Ascending aorta (tissue), 2 donors: Measurements from ENCODE around the gene FGD6. TPM values are rescaled to one million over a fixed set of nuclear protein-coding genes. Genes with fewer than 3 reads are reported as not detected.

ENCODE experiments used
- DNase-seq, 2 donors: peaks; one replicate each; pipeline ENCODE4 v3.0.0-alpha.2; 2019; ENCODE audit warnings: low spot score in 2 of 2
- H3K27ac ChIP-seq, 2 donors: fragments of 200-600 bp; sonication (generic); one replicate each; pipeline ENCODE4 v1.5.1; 2016 to 2017; ENCODE audit warnings: mild to moderate bottlenecking in 1 of 2
- H3K27me3 ChIP-seq: fragments of 200-600 bp; sonication (generic); one replicate; pipeline ENCODE4 v1.5.1; 2017
- H3K36me3 ChIP-seq, 2 donors: fragments of 200-600 bp; sonication (generic); one replicate each; pipeline ENCODE4 v1.5.1; 2016
- H3K4me1 ChIP-seq, 2 donors: fragments of 200-600 bp; sonication (generic); one replicate each; pipeline ENCODE4 v1.5.1; 2016 to 2017; ENCODE audit warnings: mild to moderate bottlenecking in 1 of 2
- H3K4me3 ChIP-seq, 2 donors: fragments of 200-600 bp; sonication (generic); one replicate each; pipeline ENCODE4 v1.5.1; 2016 to 2017; ENCODE audit warnings: mild to moderate bottlenecking in 1 of 2
- H3K9me3 ChIP-seq, 2 donors: fragments of 200-600 bp; sonication (generic); one replicate each; pipeline ENCODE4 v1.5.1; 2016
- CTCF ChIP-seq, 3 experiments: fragments of 200-600 bp in 2 of 3; fragments of 450-650 bp in 1 of 3; sonication (generic) in 2 of 3; IDR thresholded peaks; one replicate each; pipeline ENCODE4 v1.5.1; 2016 to 2019; ENCODE audit warnings: antibody characterized with exemption in 3 of 3, mild to moderate bottlenecking in 1 of 3, moderate library complexity in 1 of 3
- intact Hi-C: fragments of 100-400 bp; cut with DNase I; formaldehyde crosslinking; loops from one replicate; pipeline ENCODE4 v1.15.1; 2023
- total RNA-seq: library from RNA; depleted of rRNA; stranded (reverse); fragments of >200 nt; gene quantifications from one replicate; pipeline ENCODE4 v1.1.0, GENCODE V29; 2016

The FGD6 gene
- total RNA-seq, 1 donor from 2014 or later: 2.0 TPM

- peaks cover 0 to 11% of the 10 kb centered on the region in 2 donors for H3K4me1 ChIP-seq
- DNase-seq: peak; percentile 68 to 95
- H3K9me3 ChIP-seq: no peaks in the 10 kb centered on the region
- H3K27me3 ChIP-seq: no peaks in the 10 kb centered on the region
- H3K36me3 ChIP-seq: no peaks in the 10 kb centered on the region
- peak within 1 kb of the TSS; percentile 82 to 98 for H3K4me3 ChIP-seq
- H3K27ac ChIP-seq: peak within 1 kb of the TSS; percentile 85 to 86
- TF ChIP-seq CTCF (IDR thresholded peaks at IDR 0.05): no peak
- intact Hi-C loops: loop anchor here (2.0 to 10.0 kb wide), 5 partner anchors 44 to 462 kb away; partner anchors contain the start of genes FGD6, NDUFA12 and VEZT
Measured at GRCh38 chr12:95072900-95073697, 144.2 kb downstream of the FGD6 start, which contains the start of gene NR2C1. NR2C1 (minus strand) TSS chr12:95073618; CDS start chr12:95067384, 6,234 bp downstream.

- no peak for DNase-seq
- H3K27ac ChIP-seq: no peak overlapping the region
- H3K4me3 ChIP-seq: no peak overlapping the region
- H3K27me3 ChIP-seq: no peaks in the 10 kb centered on the region
- intact Hi-C loops: loop anchor here (5.0 to 10.0 kb wide), 2 partner anchors 47 to 464 kb away; no protein-coding TSS in a partner anchor
- peaks cover 0 to 11% of the 10 kb centered on the region in 2 donors for H3K4me1 ChIP-seq
- TF ChIP-seq CTCF (IDR thresholded peaks at IDR 0.05): no peak
- peaks cover 11 to 17% of the 10 kb centered on the region in 2 donors for H3K36me3 ChIP-seq
- H3K9me3 ChIP-seq: no peaks in the 10 kb centered on the region
Measured at GRCh38 chr12:95070378-95070777, 146.9 kb downstream of the FGD6 start.

GRCh38 chr12:95066091-95066855, 151.0 kb downstream of the FGD6 start:
- no peaks in the 10 kb centered on the region for H3K27me3 ChIP-seq
- H3K9me3 ChIP-seq: no peaks in the 10 kb centered on the region
- no peak for TF ChIP-seq CTCF (IDR thresholded peaks at IDR 0.05)
- peaks cover 28 to 46% of the 10 kb centered on the region in 2 donors for H3K36me3 ChIP-seq
- H3K4me3 ChIP-seq: no peak overlapping the region
- H3K4me1 ChIP-seq: no peaks in the 10 kb centered on the region
- DNase-seq: no peak
- intact Hi-C loops: no loop called here
- no peak overlapping the region for H3K27ac ChIP-seq

GRCh38 chr12:95060951-95061350, 156.3 kb downstream of the FGD6 start:
- intact Hi-C loops: no loop called here
- no peaks in the 10 kb centered on the region for H3K27me3 ChIP-seq
- TF ChIP-seq CTCF (IDR thresholded peaks at IDR 0.05): no peak
- H3K9me3 ChIP-seq: no peaks in the 10 kb centered on the region
- no peaks in the 10 kb centered on the region for H3K4me1 ChIP-seq
- DNase-seq: no peak
- no peak overlapping the region for H3K27ac ChIP-seq
- no peak overlapping the region for H3K4me3 ChIP-seq
- H3K36me3 ChIP-seq: peaks cover 59 to 77% of the 10 kb centered on the region in 2 donors

GRCh38 chr12:95059984-95060383, 157.3 kb downstream of the FGD6 start:
- H3K4me3 ChIP-seq: no peak overlapping the region
- H3K4me1 ChIP-seq: no peaks in the 10 kb centered on the region
- no peak for TF ChIP-seq CTCF (IDR thresholded peaks at IDR 0.05)
- DNase-seq: no peak
- H3K27ac ChIP-seq: no peak overlapping the region
- H3K27me3 ChIP-seq: no peaks in the 10 kb centered on the region
- H3K9me3 ChIP-seq: no peaks in the 10 kb centered on the region
- intact Hi-C loops: no loop called here
- H3K36me3 ChIP-seq: peaks cover 66 to 79% of the 10 kb centered on the region in 2 donors
